SH-SY5Y (cell line): ENCODE data around the gene PRKG1.

Experiments
- GATA2 ChIP-seq: IDR thresholded peaks from 2 replicates; pipeline ENCODE4 v1.6.1; 2011; ENCODE audit warnings: mild to moderate bottlenecking, low read depth, low read length
- GATA3 ChIP-seq: IDR thresholded peaks from 2 replicates; pipeline ENCODE4 v1.6.1; 2011; ENCODE audit warnings: low read depth, mild to moderate bottlenecking, low read length, moderate library complexity

- no peak for TF ChIP-seq GATA3
- no peak for TF ChIP-seq GATA2
These were observed 1003.5 kb downstream of the PRKG1 start for GRCh38 chr10:52077814-52078213.
